ENCODE measurements around the gene IL17B. TPM values are rescaled to one million over a fixed set of nuclear protein-coding genes. Genes with fewer than 3 reads are reported as not detected.
A peak's percentile ranks its signal among the peaks of the same experiment; 100 is the strongest.

The IL17B gene
- total and polyA plus RNA-seq, 9 of the 15 experiments (the other 6 are each of a cell fraction or from before 2014, with no cell fraction given) = 0.28 to 2.6 (median 0.53) TPM; not detected in 2

- ChIA-PET CTCF (ENCODE audit: low intra/inter-chr PET ratio) (no interaction called here), POLR2A (interaction anchor here (0.9 kb wide), 1 partner anchor 9 kb away, joined by 3 read pairs; no protein-coding TSS in a partner anchor)
- no peaks in the 10 kb centered on the region for H3K9me3 ChIP-seq (replicated peaks; ENCODE audit: control insufficient read depth, insufficient read depth, low read depth, low read length)
- no peaks in the 10 kb centered on the region for H4K20me1 ChIP-seq (replicated peaks; ENCODE audit: control insufficient read depth, insufficient read depth, low read length)
- no peaks in the 10 kb centered on the region for H3K36me3 ChIP-seq (ENCODE audit: control insufficient read depth, insufficient read depth, low read length)
- H3K27ac ChIP-seq (ENCODE audit: extremely low read depth, low read depth, low read length) = no peak overlapping the region
- in situ Hi-C loops (cut with MboI) = no loop called here
- FAIRE-seq = no peak
- no peak for DNase-seq (ENCODE audit: extremely low read depth in 1 of 4, low spot score in 3 of 4)
- H3K4me1 ChIP-seq (replicated peaks in 1 of 2; ENCODE audit: control insufficient read depth in 2 of 2, insufficient read depth in 2 of 2, low read length in 2 of 2) = peaks cover 0 to 10% of the 10 kb centered on the region in 2 experiments; a peak in 2 of 5 replicates
- H3K79me2 ChIP-seq (ENCODE audit: control insufficient read depth, insufficient read depth, low read length) = no peaks in the 10 kb centered on the region
- intact Hi-C loops (cut with micrococcal nuclease) = no loop called here
- no peak for ATAC-seq
- WGBS (ENCODE audit: insufficient coverage, low coverage, missing lambda C conversion rate) = 25% methylated on average over 6 of the region's 6 CpGs
- no peak overlapping the region for H3K9ac ChIP-seq (ENCODE audit: insufficient read depth in 1 of 2, low read depth in 2 of 2, low read length in 2 of 2)
- no peak overlapping the region for H3K4me2 ChIP-seq (ENCODE audit: insufficient read depth, low read length)
- no peak overlapping the region for H2AFZ ChIP-seq (ENCODE audit: low read depth, low read length)
- H3K4me3 ChIP-seq = no peak overlapping the region
- H3K27me3 ChIP-seq (ENCODE audit: control insufficient read depth in 2 of 2, insufficient read depth in 2 of 2, low read length in 2 of 2) = no peaks in the 10 kb centered on the region
- no peaks in the 10 kb centered on the region for H3K9me1 ChIP-seq (ENCODE audit: control insufficient read depth, insufficient read depth, low read length)
- TF ChIP-seq ZBTB1 (CRISPR knock-in tag; IDR thresholded peaks at IDR 0.05; ENCODE audit: borderline replicate concordance, low read depth) (no peak), ARID3B (CRISPR knock-in tag; IDR thresholded peaks at IDR 0.05; ENCODE audit: borderline replicate concordance) (no peak), ZNF121 (CRISPR knock-in tag; conservative IDR thresholded peaks at IDR 0.05) (peak; percentile 32; the same call in 1 of the 2 replicates), ZNF124 (CRISPR knock-in tag; IDR thresholded peaks at IDR 0.05) (no peak)
- no TSS peak for BruUV-seq (replicated peaks)
Measured at GRCh38 chr5:149375434-149375833, 3.7 kb downstream of the IL17B start.

Measured in K562 (cell line).